H1 (cell line): ENCODE results near the gene MED29. TPM values are rescaled to one million over a fixed set of nuclear protein-coding genes. Genes with fewer than 3 reads are reported as not detected.

Experiments used
- CREB1 ChIP-seq: IDR thresholded peaks from 2 replicates; pipeline ENCODE4 v1.6.1; 2012; ENCODE audit warnings: inconsistent platforms
- FOSL1 ChIP-seq: IDR thresholded peaks from 2 replicates; pipeline ENCODE4 v1.6.1; 2011; ENCODE audit warnings: mild to moderate bottlenecking, low read depth, low read length, moderate library complexity; ENCODE audit not compliant: insufficient read depth
- HDAC6 ChIP-seq: IDR thresholded peaks from one replicate; pipeline ENCODE4 v1.7.1; 2012; ENCODE audit warnings: low read depth, mild to moderate bottlenecking, inconsistent platforms, low read length, moderate library complexity
- MAFK ChIP-seq: IDR thresholded peaks from 2 replicates; pipeline ENCODE4 v1.6.1; 2012; ENCODE audit warnings: low read depth, mild to moderate bottlenecking, improper control_type of control experiment, low read length
- PHF8 ChIP-seq: fragments of 200-600 bp; sonication (generic); conservative IDR thresholded peaks from 2 replicates; pipeline ENCODE4 v1.7.1; 2012; ENCODE audit warnings: low read depth, mild to moderate bottlenecking, inconsistent platforms, low read length, moderate library complexity
- RAD21 ChIP-seq, 2 experiments: IDR thresholded peaks in 1 of 2; conservative IDR thresholded peaks in 1 of 2; 2 replicates each; pipeline ENCODE4 v1.6.1; 2011; ENCODE audit warnings: low read depth in 2 of 2, low read length in 2 of 2, improper control_type of control experiment in 1 of 2, inconsistent platforms in 1 of 2, mild to moderate bottlenecking in 1 of 2, moderate library complexity in 1 of 2
- SP1 ChIP-seq: IDR thresholded peaks from 2 replicates; pipeline ENCODE4 v1.6.1; 2011; ENCODE audit warnings: low read depth, low read length
- TBP ChIP-seq: IDR thresholded peaks from 2 replicates; pipeline ENCODE4 v1.6.1; 2011; ENCODE audit warnings: low read depth, low read length, improper control_type of control experiment
- polyA plus RNA-seq, 7 experiments: library from polyadenylated mRNA; depleted of rRNA in 3 of 7; stranded (reverse) in 5 of 7; unstranded in 2 of 7; fragments of >200 nt in 5 of 7; fragments of 200-250 nt in 2 of 7; gene quantifications; 1 replicate in 5 of 7; 2 replicates in 1 of 7; 4 replicates in 1 of 7; pipeline versions ENCODE4 v1.2.1 to v1.2.3, GENCODE V29; 2011 to 2013; ENCODE audit warnings: missing spikeins in 2 of 7, mixed read lengths in 2 of 7
- total RNA-seq: library from RNA; stranded (reverse); fragmentation: NEBNext Ultra II Directional; extraction: Animal tissue kit (Norgen Biotek cat#: 25700); gene quantifications from 2 replicates; pipeline ENCODE4 v1.2.1, GENCODE V29; 2021

MED29 gene
- total and polyA plus RNA-seq, 2 of the 8 experiments (the other 6 are each of a cell fraction or from before 2014, with no cell fraction given) = 31.1 to 52.5 TPM

- TF ChIP-seq TBP (no peak), MAFK (no peak), PHF8 (no peak), CREB1 (no peak), SP1 (no peak), HDAC6 (no peak), FOSL1 (no peak), RAD21 (IDR thresholded peaks at IDR 0.05 in 1 of 2, conservative IDR thresholded peaks at IDR 0.05 in 1 of 2; ENCODE audit: low read depth in 2 of 2, low read length in 2 of 2) (no peak)
These were observed 32.3 kb downstream of the MED29 start (continued) for GRCh38 chr19:39423258-39424086.
